BJ (cell line): Measurements from ENCODE around the gene PIK3C2G. TPM values are rescaled to one million over a fixed set of nuclear protein-coding genes. Genes with fewer than 3 reads are reported as not detected.

Source experiments
- CTCF ChIA-PET: fragments of 350-600 bp; formaldehyde crosslinking; extraction: SDS; loops from one replicate; lab custom pipeline; 2021; ENCODE audit warnings: antibody characterized with exemption, inconsistent platforms; lab: Yijun Ruan, JAX
- POLR2A ChIA-PET: fragments of 300-600 bp; sonication (Branson Sonifier 250); formaldehyde crosslinking; extraction: SDS; loops from one replicate; lab custom pipeline; 2021; ENCODE audit warnings: antibody characterized with exemption; lab: Charles Lee
- DNase-seq: peaks from one replicate; pipeline ENCODE4 v3.0.0-alpha.2; 2011; ENCODE audit warnings: low read depth
- H3K27me3 ChIP-seq: 2 replicates; pipeline ENCODE4 v1.6.0; 2011; ENCODE audit warnings: low read length; ENCODE audit not compliant: control insufficient read depth, insufficient read depth
- H3K36me3 ChIP-seq: 2 replicates; pipeline ENCODE4 v1.5.1; 2011; ENCODE audit warnings: low read length; ENCODE audit not compliant: control insufficient read depth, insufficient read depth
- H3K4me3 ChIP-seq: 2 replicates; pipeline ENCODE4 v1.5.1; 2011; ENCODE audit warnings: low read depth, mild to moderate bottlenecking, control low read depth, low read length
- CTCF ChIP-seq: IDR thresholded peaks from 2 replicates; pipeline ENCODE4 v1.5.1; 2011; ENCODE audit warnings: low read depth, mild to moderate bottlenecking, control low read depth, inconsistent platforms, low read length, moderate library complexity; ENCODE audit not compliant: insufficient read depth
- polyA plus RNA-seq: library from polyadenylated mRNA; depleted of rRNA; stranded (reverse); fragments of >200 nt; gene quantifications from 2 replicates; pipeline ENCODE4 v1.2.3, GENCODE V29; 2011

Gene PIK3C2G
- polyA plus RNA-seq, 1 experiment, result not detected

GRCh38 chr12:18375583-18375982, 114.3 kb downstream of the PIK3C2G start:
- no peaks in the 10 kb centered on the region for H3K36me3 ChIP-seq
- H3K27me3 ChIP-seq, result no peaks in the 10 kb centered on the region
- no peak overlapping the region for H3K4me3 ChIP-seq
- DNase-seq, result no peak
- no peak for TF ChIP-seq CTCF
- ChIA-PET CTCF (interaction anchor here (1.2 kb wide), 1 partner anchor 83 kb away, joined by 4 read pairs; no protein-coding TSS in a partner anchor), POLR2A (no interaction called here)

GRCh38 chr12:18382236-18382885, 121.0 kb downstream of the PIK3C2G start:
- Histone ChIP-seq H3K36me3 (no peaks in the 10 kb centered on the region), H3K4me3 (no peak overlapping the region), H3K27me3 (no peaks in the 10 kb centered on the region)
- CTCF ChIA-PET, result interaction anchor here (1.5 kb wide), 1 partner anchor 21 kb away, joined by 4 read pairs; no protein-coding TSS in a partner anchor
- peak; percentile 22 for DNase-seq
- no peak for TF ChIP-seq CTCF
- POLR2A ChIA-PET, result no interaction called here

- peak; percentile 79 for DNase-seq
- Histone ChIP-seq H3K36me3 (no peaks in the 10 kb centered on the region), H3K4me3 (peak overlapping the region; percentile 5; the same call in 1 of the 2 replicates), H3K27me3 (no peaks in the 10 kb centered on the region)
- ChIA-PET CTCF (no interaction called here), POLR2A (no interaction called here)
- TF ChIP-seq CTCF, result no peak
Observed at GRCh38 chr12:18383203-18383602, 121.9 kb downstream of the PIK3C2G start.

- H3K27me3 ChIP-seq, result no peaks in the 10 kb centered on the region
- POLR2A ChIA-PET, result no interaction called here
- CTCF ChIA-PET, result no interaction called here
- no peaks in the 10 kb centered on the region for H3K36me3 ChIP-seq
- TF ChIP-seq CTCF, result no peak
- DNase-seq, result no peak
- H3K4me3 ChIP-seq, result no peak overlapping the region
Observed at GRCh38 chr12:18387706-18388105, 126.4 kb downstream of the PIK3C2G start.

- Histone ChIP-seq H3K27me3 (no peaks in the 10 kb centered on the region), H3K36me3 (no peaks in the 10 kb centered on the region), H3K4me3 (no peak overlapping the region)
- POLR2A ChIA-PET, result no interaction called here
- no peak for TF ChIP-seq CTCF
- DNase-seq, result no peak
- CTCF ChIA-PET, result no interaction called here
Observed at GRCh38 chr12:18389820-18390219, 128.5 kb downstream of the PIK3C2G start.
